Caki2 (cell line): ENCODE measurements around the gene TAF10. TPM values are rescaled to one million over a fixed set of nuclear protein-coding genes. Genes with fewer than 3 reads are reported as not detected.
A peak's percentile ranks its signal among the peaks of the same experiment; 100 is the strongest.

ENCODE experiments used
- DNase-seq: peaks from one replicate; pipeline ENCODE4 v3.0.0-alpha.2; 2015; ENCODE audit warnings: low read depth
- in situ Hi-C: cut with HindIII; loops from 2 replicates; pipeline ENCODE4 v1.10.0; 2016; ENCODE audit warnings: low sequenced_read_pairs, low pct_unique_long_range_greater_than_20kb, mixed read lengths
- total RNA-seq: library from RNA; depleted of rRNA; stranded (reverse); fragments of >200 nt; shearing (Covaris generic); gene quantifications from 2 replicates; pipeline ENCODE4 v1.2.3, GENCODE V29; 2014; ENCODE audit warnings: low replicate concordance; rRNA removed

TAF10 gene
- total RNA-seq, 1 experiment from 2014 or later = 69.0 TPM

DNA sequence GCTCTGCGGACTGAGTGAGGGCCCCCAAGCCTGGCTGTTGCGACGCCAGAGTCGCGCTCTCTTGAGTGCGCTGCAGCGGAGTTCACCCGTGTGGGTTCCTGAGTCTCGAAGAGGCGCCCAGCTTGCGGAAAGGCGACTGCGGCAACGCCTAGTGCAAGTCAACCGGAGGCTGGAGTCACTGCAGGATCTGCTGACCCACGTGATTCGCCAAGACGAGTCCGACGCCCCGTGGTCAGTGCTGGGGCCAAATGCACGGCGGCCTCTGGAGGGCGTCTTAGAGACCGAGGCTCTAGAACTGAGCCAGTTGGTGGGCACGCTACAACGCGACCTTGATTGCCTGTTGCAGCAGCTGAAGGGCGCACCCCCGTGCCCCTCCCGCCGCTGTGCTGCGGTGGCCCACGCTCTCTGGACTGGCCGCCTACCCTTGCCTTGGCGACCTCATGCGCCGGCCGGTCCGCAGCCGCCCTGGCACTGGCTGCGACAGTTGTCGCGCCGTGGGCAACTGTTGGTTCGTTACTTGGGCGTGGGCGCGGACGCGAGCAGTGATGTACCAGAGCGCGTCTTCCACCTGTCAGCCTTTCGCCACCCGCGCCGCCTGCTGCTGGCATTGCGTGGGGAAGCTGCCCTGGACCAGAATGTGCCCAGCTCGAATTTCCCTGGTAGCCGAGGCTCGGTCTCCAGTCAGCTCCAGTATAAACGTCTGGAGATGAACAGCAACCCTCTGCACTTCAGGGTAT lies 41.2 kb downstream of the TAF10 start:
- in situ Hi-C loops = no loop called here
- no peak for DNase-seq

DNA sequence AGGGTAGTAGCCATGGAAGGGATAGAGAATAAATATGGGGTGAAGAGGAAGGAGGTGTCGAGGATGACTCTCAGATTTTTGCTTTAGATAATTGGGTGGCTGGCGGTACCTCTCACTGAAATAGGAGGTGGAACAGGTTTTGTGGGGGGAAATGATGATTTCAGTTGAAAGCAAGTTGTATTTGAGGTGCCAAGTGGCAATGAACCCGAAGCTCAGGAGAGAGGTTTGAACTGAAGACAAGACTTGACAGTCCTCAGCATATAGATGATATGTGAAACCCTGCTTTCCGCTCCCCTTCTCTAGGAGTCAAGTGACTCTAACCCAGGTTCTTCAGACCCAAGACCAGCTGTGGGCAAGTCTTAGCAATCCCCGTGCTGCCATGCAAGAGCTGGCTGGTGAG lies 42.3 kb downstream of the TAF10 start:
- in situ Hi-C loops = no loop called here
- DNase-seq = no peak

DNA sequence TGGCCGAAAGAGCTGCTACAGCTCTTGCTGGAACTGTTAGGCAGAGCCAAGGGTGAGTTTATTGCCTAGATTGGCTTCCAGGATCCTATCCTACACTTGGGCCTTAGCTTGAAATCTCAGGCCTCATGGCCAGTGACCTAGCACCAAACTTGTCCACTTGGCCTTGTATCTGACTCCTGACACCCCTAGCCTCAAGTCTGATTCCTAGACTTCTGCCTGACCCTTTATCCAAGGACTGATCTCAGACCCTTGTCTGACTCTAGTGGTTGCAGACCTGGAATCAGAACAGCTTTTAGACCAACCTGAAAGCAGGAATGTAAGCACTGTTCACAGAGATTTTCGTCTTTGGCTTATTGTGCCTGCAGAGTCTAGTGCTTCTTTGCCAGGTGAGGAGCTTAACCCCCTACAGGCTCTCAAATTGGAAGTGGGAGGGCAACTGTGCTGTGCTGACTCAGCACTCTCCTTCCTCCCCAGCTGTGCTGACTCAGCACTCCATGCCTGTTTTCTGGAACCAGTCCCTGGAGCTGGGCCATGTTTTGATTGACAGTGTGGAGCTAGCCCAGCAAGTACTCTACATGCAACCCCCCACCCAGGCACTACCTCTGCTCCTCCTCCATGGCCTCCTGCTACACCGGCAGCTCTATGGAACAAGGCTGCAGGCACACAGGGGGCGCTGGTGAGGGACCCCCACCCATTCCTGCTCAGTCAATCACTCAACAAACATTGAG lies 43.7 kb downstream of the TAF10 start:
- in situ Hi-C loops = no loop called here
- DNase-seq = peak; percentile 31

DNA sequence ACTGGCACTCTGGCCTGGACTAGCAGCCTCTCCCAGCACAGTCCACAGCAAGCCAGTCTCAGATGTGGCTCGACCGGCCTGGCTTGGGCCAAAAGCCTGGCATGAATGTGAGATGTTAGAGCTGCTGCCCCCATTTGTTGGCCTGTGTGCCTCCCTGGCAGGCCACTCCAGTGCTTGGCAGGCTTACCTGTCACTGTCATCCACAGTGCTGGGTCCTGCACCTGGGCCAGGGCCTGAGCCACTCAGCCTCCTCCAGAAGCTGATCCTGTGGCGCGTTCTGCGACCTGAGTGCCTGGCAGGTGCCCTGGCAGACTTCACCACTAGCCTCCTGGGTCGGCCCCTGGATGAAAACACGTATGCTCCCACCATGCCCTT lies 44.7 kb downstream of the TAF10 start:
- in situ Hi-C loops = no loop called here
- DNase-seq = no peak

DNA sequence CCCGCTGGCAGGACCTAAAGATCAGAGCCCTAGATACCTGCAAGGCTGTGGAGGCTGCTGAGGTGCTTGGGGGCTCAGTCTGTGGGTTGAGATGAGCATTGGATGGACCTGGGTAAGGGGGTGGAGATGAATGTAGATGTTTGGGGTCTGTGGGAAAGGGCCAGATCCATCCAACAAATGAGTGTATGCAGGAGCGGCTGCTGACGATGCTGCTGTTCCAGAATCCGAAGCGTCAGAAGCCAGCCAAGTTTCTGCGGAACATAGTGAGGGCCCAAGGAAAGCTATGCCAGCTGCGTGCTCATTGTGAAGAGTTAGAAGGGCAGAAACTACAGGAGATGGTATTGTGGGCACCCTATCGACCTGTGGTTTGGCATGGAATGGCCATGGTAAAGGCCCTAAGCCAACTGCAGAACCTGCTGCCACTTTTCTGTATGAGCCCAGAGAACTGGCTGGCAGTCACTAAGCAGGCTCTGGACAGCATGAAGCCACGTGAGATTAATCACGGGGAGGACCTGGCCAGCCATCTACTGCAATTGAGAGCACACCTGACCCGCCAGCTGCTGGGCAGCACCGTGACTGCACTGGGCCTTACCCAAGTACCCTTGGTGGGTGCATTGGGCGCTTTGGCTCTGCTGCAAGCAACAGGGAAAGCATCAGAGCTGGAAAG lies 45.2 kb downstream of the TAF10 start:
- in situ Hi-C loops = no loop called here
- no peak for DNase-seq

DNA sequence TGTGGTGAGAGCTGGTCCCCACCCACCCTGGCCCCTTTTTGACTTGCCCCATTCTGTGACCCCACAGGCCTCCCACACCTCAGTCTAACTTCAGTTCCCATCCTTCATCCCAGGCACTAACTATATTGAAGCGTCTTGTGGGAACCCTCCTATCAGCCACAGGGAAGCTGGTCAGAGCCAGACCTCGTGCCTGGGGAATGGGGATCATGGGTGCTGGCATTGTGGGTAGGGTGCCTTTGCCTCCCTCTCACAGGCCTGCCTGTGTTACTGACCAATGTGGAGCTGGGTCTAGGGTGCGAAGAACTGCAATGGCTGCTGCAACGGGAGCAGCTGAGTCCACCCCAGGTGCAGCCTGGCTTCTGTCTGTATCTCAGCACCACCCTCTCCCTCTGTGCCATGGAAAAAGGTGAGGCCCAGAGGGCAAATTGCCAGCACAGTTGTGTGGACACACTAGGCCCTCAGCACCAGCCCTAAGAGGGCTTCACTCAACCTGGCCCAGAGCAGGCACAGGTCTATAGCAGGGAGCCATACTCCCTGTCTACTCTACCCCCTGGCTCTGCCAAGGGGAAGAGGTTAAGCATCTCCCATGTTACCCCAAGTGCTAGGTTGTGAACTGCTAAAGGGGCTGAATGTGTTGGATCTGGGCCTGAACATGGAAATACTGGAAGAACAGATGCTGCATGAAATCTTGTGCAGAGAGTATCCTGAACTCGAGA lies 45.9 kb downstream of the TAF10 start:
- in situ Hi-C loops = no loop called here
- no peak for DNase-seq

DNA sequence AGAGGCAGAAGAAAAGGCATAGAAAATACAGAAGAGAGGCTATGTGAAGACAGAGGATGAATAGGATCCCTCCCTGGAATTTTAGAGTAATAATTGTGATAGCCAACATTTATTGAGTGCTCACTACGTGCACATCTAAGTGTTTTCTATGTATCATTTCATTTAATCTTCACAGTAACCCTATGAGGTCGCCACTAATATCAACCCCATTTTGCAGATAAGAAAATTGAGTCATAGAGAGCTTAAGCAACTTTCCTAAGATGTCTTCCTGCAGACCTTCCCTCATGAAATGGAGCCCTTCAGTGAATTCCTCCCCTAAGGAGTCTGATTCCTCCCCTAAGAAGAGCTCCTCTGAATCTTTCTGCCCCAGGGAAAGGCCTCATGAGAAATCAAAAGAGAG lies 46.7 kb downstream of the TAF10 start:
- DNase-seq = no peak
- in situ Hi-C loops = no loop called here

DNA sequence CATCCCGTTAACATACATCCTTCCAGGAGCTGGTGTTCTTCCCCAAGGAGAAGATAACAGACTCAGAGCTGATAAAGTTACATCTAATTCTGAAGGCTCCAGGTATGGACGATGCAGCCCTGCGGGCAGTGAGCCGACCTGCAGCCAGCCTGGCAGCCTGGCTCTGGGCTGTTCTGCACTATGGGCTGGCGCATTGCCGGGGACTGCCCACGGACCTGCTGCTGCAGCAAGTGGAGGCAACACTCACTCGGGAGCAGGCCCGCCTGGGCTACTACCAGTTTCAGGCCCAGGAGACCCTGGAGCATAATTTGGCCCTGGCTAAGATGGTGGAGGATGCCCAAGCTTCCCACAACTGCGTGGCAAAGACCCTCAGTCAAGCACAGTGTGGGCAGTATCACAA lies 48.3 kb downstream of the TAF10 start:
- DNase-seq = no peak
- in situ Hi-C loops = no loop called here

DNA sequence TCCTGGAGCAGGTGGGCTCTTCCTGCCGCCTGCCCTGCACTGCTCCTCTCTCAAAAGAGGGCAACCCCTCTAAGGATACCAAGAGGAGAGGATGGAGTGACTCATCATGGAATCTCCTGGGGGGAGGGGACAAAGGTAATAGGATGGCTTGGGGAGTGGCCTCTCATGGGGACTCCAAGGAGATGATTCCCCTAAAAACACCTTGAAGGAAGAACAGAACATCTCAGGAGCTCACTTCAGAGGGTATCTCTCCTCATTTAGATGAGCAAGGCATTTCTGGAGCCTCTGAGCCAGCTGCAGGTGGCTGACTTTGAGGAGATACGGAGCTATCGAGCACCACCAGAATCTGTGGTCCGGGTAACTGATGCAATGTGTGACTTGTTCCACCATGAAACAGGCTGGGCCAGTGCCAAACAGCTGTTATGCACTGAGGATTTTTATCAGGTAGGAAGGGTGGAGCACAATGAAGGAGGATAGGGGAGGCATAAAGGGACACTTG lies 48.8 kb downstream of the TAF10 start:
- in situ Hi-C loops = no loop called here
- no peak for DNase-seq

DNA sequence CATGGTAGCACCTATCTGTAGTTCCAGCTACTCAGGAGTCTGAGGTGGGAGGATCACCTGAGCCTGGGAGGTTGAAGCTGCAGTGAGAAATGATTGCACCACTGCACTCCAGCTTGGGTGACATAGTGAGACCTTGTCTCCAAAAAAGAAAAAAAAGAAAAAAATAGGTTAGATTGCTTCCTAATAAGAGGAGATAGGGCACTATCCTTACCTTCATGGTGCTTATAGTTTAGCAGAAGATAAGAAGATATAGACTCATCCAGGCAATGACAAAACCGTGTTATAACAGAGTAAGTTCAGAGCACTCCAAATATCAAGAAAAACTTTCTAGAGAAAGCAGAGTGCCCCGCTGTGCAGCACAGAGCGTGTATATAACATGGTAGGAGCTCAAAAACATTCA lies 50.7 kb downstream of the TAF10 start:
- DNase-seq = no peak
- in situ Hi-C loops = no loop called here

Other genes starting within 250 kb of the TAF10 start
- gene SMPD1, start 221.7 kb downstream of the TAF10 start, total RNA-seq = 13.0 and 14.9 TPM in 2 replicates
- 9.2 and 19.4 TPM in 2 replicates for gene APBB1, start 193.1 kb downstream of the TAF10 start, total RNA-seq
- gene HPX, start 171.2 kb downstream of the TAF10 start, total RNA-seq = 9.0 TPM in 1 of 2 replicates, not detected in the other
- 11.8 and 21.1 TPM in 2 replicates for gene TRIM3, start 138.3 kb downstream of the TAF10 start, total RNA-seq
- 30.5 and 48.2 TPM in 2 replicates for gene ARFIP2, start 130.9 kb downstream of the TAF10 start, total RNA-seq
- 20.3 and 21.4 TPM in 2 replicates for gene TIMM10B, start 130.7 kb downstream of the TAF10 start, total RNA-seq
- 3.1 and 6.7 TPM in 2 replicates for gene DNHD1, start 114.9 kb downstream of the TAF10 start, total RNA-seq
- gene RRP8, start 8.6 kb downstream of the TAF10 start, total RNA-seq = 17.5 and 31.2 TPM in 2 replicates
- 134 and 153 TPM in 2 replicates for gene ILK, start 8.4 kb downstream of the TAF10 start, total RNA-seq
- gene TPP1, start 7.2 kb upstream of the TAF10 start, total RNA-seq = 17.4 and 30.0 TPM in 2 replicates
- gene DCHS1, start 43.6 kb upstream of the TAF10 start, total RNA-seq = 0.03 TPM in 1 of 2 replicates, not detected in the other
- 118 and 460 TPM in 2 replicates for gene MRPL17, start 71.1 kb upstream of the TAF10 start, total RNA-seq
- gene OR2AG2, start 159.8 kb upstream of the TAF10 start, total RNA-seq = not detected in 2 replicates
- gene OR2AG1, start 170.8 kb upstream of the TAF10 start, total RNA-seq = not detected in 2 replicates
- not detected in 2 replicates for gene OR6A2, start 187.5 kb upstream of the TAF10 start, total RNA-seq
- gene OR10A5, start 233.5 kb upstream of the TAF10 start, total RNA-seq = not detected in 2 replicates